Measurements from ENCODE around the gene RDH5. TPM values are rescaled to one million over a fixed set of nuclear protein-coding genes. Genes with fewer than 3 reads are reported as not detected.
A peak's percentile ranks its signal among the peaks of the same experiment; 100 is the strongest.

Gene RDH5
- total and polyA plus RNA-seq, 2 experiments from 2014 or later: 17.6 to 27.2 TPM

GRCh38 chr12:55728939-55729818 is 9.0 kb downstream of the RDH5 start, which contains the start of gene CD63:
Gene CD63 (minus strand): TSS chr12:55729009. CDS start chr12:55728341, 668 bp downstream.
- H3F3A ChIP-seq (ENCODE audit: insufficient read depth): peaks cover 43% of the 10 kb centered on the region
- peaks cover 26% of the 10 kb centered on the region for H3K36me3 ChIP-seq (ENCODE audit: low read depth)
- H3K9ac ChIP-seq: peak within 1 kb of the TSS; percentile 97
- DNase-seq: peak; percentile 95
- no peak for TF ChIP-seq EZH2phosphoT487 (IDR thresholded peaks at IDR 0.05; ENCODE audit: insufficient read depth, low read depth)
- peaks cover 58% of the 10 kb centered on the region for H3K79me2 ChIP-seq (ENCODE audit: insufficient read depth)
- H3K9me2 ChIP-seq (ENCODE audit: insufficient read depth): no peaks in the 10 kb centered on the region
- H3K27me3 ChIP-seq (replicated peaks; ENCODE audit: insufficient read depth): no peaks in the 10 kb centered on the region
- in situ Hi-C loops (cut with MboI): no loop called here
- WGBS, 2 experiments (ENCODE audit: low coverage in 1 of 2, low lambda C conversion rate in 2 of 2, missing lambda C conversion rate in 2 of 2): 0 to 1% methylated on average over 51 to 56 of the region's 61 CpGs
- H3K4me3 ChIP-seq: peak within 1 kb of the TSS; percentile 97
- H3K27ac ChIP-seq: peak within 1 kb of the TSS; percentile 99
- H3K4me1 ChIP-seq (ENCODE audit: insufficient read depth): peaks cover 34% of the 10 kb centered on the region
- peak within 1 kb of the TSS; percentile 67 for H2AFZ ChIP-seq
- H3K9me3 ChIP-seq (ENCODE audit: low read depth): no peaks in the 10 kb centered on the region
- peak within 1 kb of the TSS; percentile 99 for H3K4me2 ChIP-seq (ENCODE audit: unreplicated experiment)
- 0 out of 2 replicates have a peak, but pooled peaks cover 3% of the 10 kb centered on the region for H4K20me1 ChIP-seq (ENCODE audit: insufficient read depth)

GRCh38 chr12:55729819-55730818 is 9.9 kb downstream of the RDH5 start:
- Histone ChIP-seq H3K4me3 (peak overlapping the region; percentile 97), H3K27ac (peak overlapping the region; percentile 99), H3K9me3 (ENCODE audit: low read depth) (no peaks in the 10 kb centered on the region), H3K4me2 (ENCODE audit: unreplicated experiment) (peak overlapping the region; percentile 99), H3K27me3 (replicated peaks; ENCODE audit: insufficient read depth) (no peaks in the 10 kb centered on the region), H3K9ac (peak overlapping the region; percentile 97), H3K4me1 (ENCODE audit: insufficient read depth) (peaks cover 25% of the 10 kb centered on the region), H2AFZ (peak overlapping the region; percentile 67), H3K36me3 (ENCODE audit: low read depth) (peaks cover 16% of the 10 kb centered on the region), H3K79me2 (ENCODE audit: insufficient read depth) (peaks cover 58% of the 10 kb centered on the region), H3K9me2 (ENCODE audit: insufficient read depth) (no peaks in the 10 kb centered on the region), H4K20me1 (ENCODE audit: insufficient read depth) (0 out of 2 replicates have a peak, but pooled peaks cover 3% of the 10 kb centered on the region), H3F3A (ENCODE audit: insufficient read depth) (peaks cover 33% of the 10 kb centered on the region)
- no peak for TF ChIP-seq EZH2phosphoT487 (IDR thresholded peaks at IDR 0.05; ENCODE audit: insufficient read depth, low read depth)
- no peak for TF ChIP-seq EZH2 (IDR thresholded peaks at IDR 0.05; ENCODE audit: insufficient read depth, poor library complexity, severe bottlenecking)
- WGBS, 2 experiments (ENCODE audit: low coverage in 1 of 2, low lambda C conversion rate in 2 of 2, missing lambda C conversion rate in 2 of 2): 3 to 6% methylated on average over 19 of the region's 19 CpGs
- in situ Hi-C loops (cut with MboI): no loop called here
- DNase-seq: peak; percentile 82

DNA sequence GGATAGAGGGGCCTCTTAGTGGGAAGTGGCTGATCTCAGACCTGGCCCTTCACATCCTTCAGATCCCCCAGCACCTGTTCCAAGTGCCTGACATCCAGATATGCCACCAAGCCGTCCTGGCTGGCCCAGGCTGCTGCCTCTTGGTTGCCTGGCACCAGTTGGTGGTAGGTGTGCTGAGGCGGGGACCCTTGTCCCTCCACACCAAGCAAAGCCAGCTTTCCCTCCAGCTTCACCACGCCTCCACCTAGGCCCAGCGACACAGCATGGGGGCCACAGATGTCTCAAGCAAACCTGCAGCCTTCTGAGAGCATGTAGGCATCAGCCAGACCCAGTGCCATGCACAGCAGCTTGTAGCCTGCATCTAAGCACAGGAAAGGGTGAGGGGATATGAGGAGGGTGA is 12.1 kb downstream of the RDH5 start:
- no peak for TF ChIP-seq EZH2 (IDR thresholded peaks at IDR 0.05; ENCODE audit: insufficient read depth, poor library complexity, severe bottlenecking)
- TF ChIP-seq EZH2phosphoT487 (IDR thresholded peaks at IDR 0.05; ENCODE audit: insufficient read depth, low read depth): no peak

GRCh38 chr12:55733021-55733555 is 12.9 kb downstream of the RDH5 start:
- Histone ChIP-seq H3K27me3 (replicated peaks; ENCODE audit: insufficient read depth) (no peaks in the 10 kb centered on the region), H3K4me2 (ENCODE audit: unreplicated experiment) (no peak overlapping the region), H3K79me2 (ENCODE audit: insufficient read depth) (peaks cover 31% of the 10 kb centered on the region), H3K9me2 (ENCODE audit: insufficient read depth) (no peaks in the 10 kb centered on the region), H3K9me3 (ENCODE audit: low read depth) (no peaks in the 10 kb centered on the region), H3K4me3 (no peak overlapping the region), H3K9ac (no peak overlapping the region), H3K4me1 (ENCODE audit: insufficient read depth) (peaks cover 13% of the 10 kb centered on the region), H4K20me1 (ENCODE audit: insufficient read depth) (no peaks in the 10 kb centered on the region), H3K36me3 (ENCODE audit: low read depth) (no peaks in the 10 kb centered on the region), H2AFZ (no peak overlapping the region), H3F3A (ENCODE audit: insufficient read depth) (peaks cover 15% of the 10 kb centered on the region), H3K27ac (no peak overlapping the region)
- in situ Hi-C loops (cut with MboI): no loop called here
- 77 to 78% methylated on average over 14 of the region's 14 CpGs for WGBS, 2 experiments (ENCODE audit: low coverage in 1 of 2, low lambda C conversion rate in 2 of 2, missing lambda C conversion rate in 2 of 2)
- no peak for DNase-seq
- no peak for TF ChIP-seq EZH2 (IDR thresholded peaks at IDR 0.05; ENCODE audit: insufficient read depth, poor library complexity, severe bottlenecking)
- TF ChIP-seq EZH2phosphoT487 (IDR thresholded peaks at IDR 0.05; ENCODE audit: insufficient read depth, low read depth): no peak

More for the DNA sequence above, 12.1 kb downstream of the RDH5 start:
- Histone ChIP-seq H3K9me2 (ENCODE audit: insufficient read depth) (no peaks in the 10 kb centered on the region), H3K36me3 (ENCODE audit: low read depth) (no peaks in the 10 kb centered on the region), H3K79me2 (ENCODE audit: insufficient read depth) (peaks cover 39% of the 10 kb centered on the region), H4K20me1 (ENCODE audit: insufficient read depth) (0 out of 2 replicates have a peak, but pooled peaks cover under 1% of the 10 kb centered on the region), H3K4me1 (ENCODE audit: insufficient read depth) (peaks cover 9% of the 10 kb centered on the region; the same call in 1 of the 2 replicates), H3K27ac (no peak overlapping the region), H3K4me2 (ENCODE audit: unreplicated experiment) (no peak overlapping the region), H3K27me3 (replicated peaks; ENCODE audit: insufficient read depth) (no peaks in the 10 kb centered on the region), H3K9me3 (ENCODE audit: low read depth) (no peaks in the 10 kb centered on the region), H2AFZ (no peak overlapping the region), H3K9ac (no peak overlapping the region), H3F3A (ENCODE audit: insufficient read depth) (peaks cover 15% of the 10 kb centered on the region), H3K4me3 (no peak overlapping the region)
- 94 to 95% methylated on average over 4 of the region's 4 CpGs for WGBS, 2 experiments (ENCODE audit: low coverage in 1 of 2, low lambda C conversion rate in 2 of 2, missing lambda C conversion rate in 2 of 2)
- no peak for DNase-seq
- in situ Hi-C loops (cut with MboI): no loop called here
